Hematopoietic multipotent progenitor cell treated with erythropoietin and hydrocortisone succinate and interleukin-3 and kit ligand, for 4 days (in vitro differentiated cells): ENCODE results near the gene ZIC4.

Experiments
- DNase-seq: peaks from one replicate; pipeline ENCODE4 v3.0.0-alpha.2; 2015

ZIC4 gene

GRCh38 chr3:147368561-147369221 lies 37.7 kb downstream of the ZIC4 start:
- no peak for DNase-seq

- no peak for DNase-seq
Observed at GRCh38 chr3:147368151-147368550, 38.2 kb downstream of the ZIC4 start.

- no peak for DNase-seq
Observed at GRCh38 chr3:147367676-147368075, 38.7 kb downstream of the ZIC4 start.

- no peak for DNase-seq
Observed at GRCh38 chr3:147365196-147366115, 40.9 kb downstream of the ZIC4 start.

GRCh38 chr3:147364771-147365170 lies 41.6 kb downstream of the ZIC4 start:
- no peak for DNase-seq

- DNase-seq, result peak; percentile 52
Observed at GRCh38 chr3:147361454-147362420, 44.6 kb downstream of the ZIC4 start.

GRCh38 chr3:147360646-147361453 lies 45.5 kb downstream of the ZIC4 start:
- peak; percentile 32 for DNase-seq

- DNase-seq, result no peak
Observed at GRCh38 chr3:147360051-147360439, 46.3 kb downstream of the ZIC4 start.

GRCh38 chr3:147359177-147360050 lies 46.9 kb downstream of the ZIC4 start:
- no peak for DNase-seq

GRCh38 chr3:147358144-147358992 lies 48.0 kb downstream of the ZIC4 start:
- no peak for DNase-seq

GRCh38 chr3:147356909-147357900 lies 49.1 kb downstream of the ZIC4 start:
- DNase-seq, result no peak

- DNase-seq, result no peak
Observed at GRCh38 chr3:147356145-147356908, 50.0 kb downstream of the ZIC4 start.

- DNase-seq, result no peak
Observed at GRCh38 chr3:147355753-147356090, 50.6 kb downstream of the ZIC4 start.

GRCh38 chr3:147355084-147355752 lies 51.1 kb downstream of the ZIC4 start:
- DNase-seq, result no peak

GRCh38 chr3:147354623-147355022 lies 51.7 kb downstream of the ZIC4 start:
- no peak for DNase-seq

- no peak for DNase-seq
Observed at GRCh38 chr3:147351301-147351700, 55.0 kb downstream of the ZIC4 start.

GRCh38 chr3:147348976-147349375 lies 57.4 kb downstream of the ZIC4 start:
- DNase-seq, result no peak

GRCh38 chr3:147343926-147344325 lies 62.4 kb downstream of the ZIC4 start:
- no peak for DNase-seq
